Natural killer cell (primary cell): ENCODE measurements around the gene GDA. TPM values are rescaled to one million over a fixed set of nuclear protein-coding genes. Genes with fewer than 3 reads are reported as not detected.

Experiments
- ATAC-seq, 3 donors: fragments of 150-1000 bp in 2 of 3; fragments of 200-7000 bp in 1 of 3; cut with Tn5 transposase; 1 replicate in 1 of 3; 2 replicates in 2 of 3; pipeline ENCODE4 v1.10.0; 2021; ENCODE audit warnings: mild to moderate bottlenecking in 2 of 3, moderate library complexity in 2 of 3
- DNase-seq, 2 donors: peaks; one replicate each; pipeline versions ENCODE4 v3.0.0 to v3.0.0-alpha.2; 2013 to 2021; ENCODE audit warnings: mixed read lengths in 1 of 2
- H3K27ac ChIP-seq: one replicate; pipeline ENCODE4 v1.5.1; 2013; ENCODE audit warnings: mild to moderate bottlenecking, low read length
- H3K27me3 ChIP-seq: one replicate; pipeline ENCODE4 v1.6.1; 2013; ENCODE audit warnings: low read length; ENCODE audit not compliant: control insufficient read depth, insufficient read depth
- H3K36me3 ChIP-seq: one replicate; pipeline ENCODE4 v1.6.1; 2013; ENCODE audit warnings: low read length; ENCODE audit not compliant: control insufficient read depth, insufficient read depth
- H3K4me1 ChIP-seq: one replicate; pipeline ENCODE4 v1.6.1; 2013; ENCODE audit warnings: low read length; ENCODE audit not compliant: control insufficient read depth, insufficient read depth
- H3K4me3 ChIP-seq: one replicate; pipeline ENCODE4 v1.5.1; 2013; ENCODE audit warnings: low read length
- H3K9me3 ChIP-seq: one replicate; pipeline ENCODE4 v1.6.1; 2013; ENCODE audit warnings: low read length; ENCODE audit not compliant: control insufficient read depth, insufficient read depth
- H3K27ac Mint-ChIP-seq, 2 donors: one replicate each; pipeline ENCODE4 v1.8.0; 2022; ENCODE audit warnings: mild to moderate bottlenecking in 2 of 2, mixed read lengths in 2 of 2, moderate library complexity in 1 of 2
- H3K27me3 Mint-ChIP-seq, 2 donors: one replicate each; pipeline ENCODE4 v1.8.0; 2022; ENCODE audit warnings: low read depth in 2 of 2, mixed read lengths in 2 of 2
- H3K36me3 Mint-ChIP-seq: one replicate; pipeline ENCODE4 v1.8.0; 2022; ENCODE audit warnings: mixed read lengths
- H3K4me1 Mint-ChIP-seq, 2 donors: one replicate each; pipeline ENCODE4 v1.8.0; 2022; ENCODE audit warnings: mixed read lengths in 2 of 2
- H3K4me3 Mint-ChIP-seq: one replicate; pipeline ENCODE4 v1.8.0; 2022; ENCODE audit warnings: mild to moderate bottlenecking, moderate library complexity, mixed read lengths
- H3K9me3 Mint-ChIP-seq, 2 donors: one replicate each; pipeline ENCODE4 v1.8.0; 2022; ENCODE audit warnings: mixed read lengths in 2 of 2
- WGBS: methylation state at CpG from one replicate; pipeline ENCODE4 v1.1.7; 2013; ENCODE audit warnings: missing lambda C conversion rate; ENCODE audit not compliant: insufficient coverage; 5-methylcytosine and 5-hydroxymethylcytosine counted together
- intact Hi-C: fragments of 100-400 bp; cut with micrococcal nuclease; formaldehyde crosslinking; loops from one replicate; pipeline ENCODE4 v1.14.2; 2022
- total RNA-seq, 4 donors: library from RNA; stranded (reverse); fragments of 120-200 nt in 1 of 4; gene quantifications; one replicate each; pipeline versions ENCODE4 v1.2.3 to v1.2.4, GENCODE V29; 2013 to 2022
- TF ChIP-seq, protein P1 (sequence below): fragments of 200-600 bp; IDR thresholded peaks from one replicate; pipeline ENCODE4 v1.8.0; 2022; ENCODE audit warnings: antibody characterized with exemption

The GDA gene
- total RNA-seq, 3 donors from 2014 or later (not counting 1 experiment from before 2014, with no cell fraction given), result not detected

DNA sequence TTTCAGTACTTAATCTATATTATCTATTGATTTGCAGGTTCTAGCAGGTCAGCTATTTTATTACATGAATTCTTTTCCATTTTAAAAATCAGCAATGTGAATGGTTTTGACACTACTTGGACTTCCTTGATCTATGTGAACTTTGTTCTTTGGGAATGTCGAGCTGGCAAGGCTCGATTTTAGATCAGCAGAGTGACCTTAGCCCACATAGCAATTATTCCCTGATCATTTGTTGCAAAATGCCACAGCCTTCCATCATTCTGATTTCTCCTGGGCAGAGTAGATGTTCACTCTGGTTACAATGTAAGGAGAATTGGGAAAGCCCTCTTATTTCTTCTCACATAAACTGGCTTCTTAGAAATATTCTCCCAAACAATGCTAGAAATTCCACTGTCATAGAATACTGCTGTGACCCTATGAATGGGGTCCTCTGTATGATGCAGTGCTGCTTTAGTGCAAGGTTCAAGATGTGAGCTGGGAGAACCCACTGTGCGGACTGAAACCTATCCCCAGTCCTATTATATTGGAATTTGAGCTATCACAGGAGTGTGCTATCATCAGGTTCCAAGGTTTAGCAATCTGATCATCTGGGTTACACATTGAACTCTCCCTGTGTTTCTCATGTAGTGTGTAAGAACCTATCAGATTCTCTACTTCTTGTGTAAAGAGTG, 15.7 kb upstream of the GDA start:
- Mint-ChIP-seq H3K36me3 (no peaks in the 10 kb centered on the region), H3K27me3 (peaks cover 3 to 6% of the 10 kb centered on the region in 2 donors), H3K27ac (no peak overlapping the region), H3K4me1 (no peaks in the 10 kb centered on the region), H3K9me3 (no peaks in the 10 kb centered on the region), H3K4me3 (no peak overlapping the region)
- Histone ChIP-seq H3K36me3 (no peaks in the 10 kb centered on the region), H3K27ac (no peak overlapping the region), H3K27me3 (no peaks in the 10 kb centered on the region), H3K9me3 (no peaks in the 10 kb centered on the region), H3K4me3 (no peak overlapping the region), H3K4me1 (no peaks in the 10 kb centered on the region)
- TF ChIP-seq, protein P1, sequence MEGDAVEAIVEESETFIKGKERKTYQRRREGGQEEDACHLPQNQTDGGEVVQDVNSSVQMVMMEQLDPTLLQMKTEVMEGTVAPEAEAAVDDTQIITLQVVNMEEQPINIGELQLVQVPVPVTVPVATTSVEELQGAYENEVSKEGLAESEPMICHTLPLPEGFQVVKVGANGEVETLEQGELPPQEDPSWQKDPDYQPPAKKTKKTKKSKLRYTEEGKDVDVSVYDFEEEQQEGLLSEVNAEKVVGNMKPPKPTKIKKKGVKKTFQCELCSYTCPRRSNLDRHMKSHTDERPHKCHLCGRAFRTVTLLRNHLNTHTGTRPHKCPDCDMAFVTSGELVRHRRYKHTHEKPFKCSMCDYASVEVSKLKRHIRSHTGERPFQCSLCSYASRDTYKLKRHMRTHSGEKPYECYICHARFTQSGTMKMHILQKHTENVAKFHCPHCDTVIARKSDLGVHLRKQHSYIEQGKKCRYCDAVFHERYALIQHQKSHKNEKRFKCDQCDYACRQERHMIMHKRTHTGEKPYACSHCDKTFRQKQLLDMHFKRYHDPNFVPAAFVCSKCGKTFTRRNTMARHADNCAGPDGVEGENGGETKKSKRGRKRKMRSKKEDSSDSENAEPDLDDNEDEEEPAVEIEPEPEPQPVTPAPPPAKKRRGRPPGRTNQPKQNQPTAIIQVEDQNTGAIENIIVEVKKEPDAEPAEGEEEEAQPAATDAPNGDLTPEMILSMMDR, result no peak
- WGBS, result 84% methylated on average over 3 of the region's 3 CpGs
- ATAC-seq (no peak), DNase-seq (no peak)
- intact Hi-C loops, result no loop called here

DNA sequence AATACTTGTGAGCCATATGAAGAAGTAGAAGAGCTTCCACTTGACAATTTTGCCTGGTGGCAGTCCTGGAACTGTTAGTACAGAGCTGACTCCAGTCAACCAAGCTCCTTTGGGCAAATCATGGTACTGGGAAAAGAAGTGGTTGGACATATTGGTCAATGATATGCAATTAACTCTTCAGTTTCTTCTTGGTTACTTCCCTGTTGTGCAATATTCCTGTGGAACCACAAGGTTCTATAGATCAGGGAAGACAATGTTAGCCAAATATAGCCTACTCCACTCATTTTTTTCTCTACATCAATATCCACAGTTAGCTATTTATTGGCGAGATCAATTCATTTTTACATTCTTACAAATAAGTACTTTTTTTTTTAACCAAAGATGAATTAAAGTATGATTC, 14.4 kb upstream of the GDA start:
- H3K4me3 Mint-ChIP-seq, result no peak overlapping the region
- Histone ChIP-seq H3K27ac (no peak overlapping the region), H3K9me3 (no peaks in the 10 kb centered on the region), H3K36me3 (no peaks in the 10 kb centered on the region), H3K4me1 (no peaks in the 10 kb centered on the region), H3K4me3 (no peak overlapping the region), H3K27me3 (no peaks in the 10 kb centered on the region)
- H3K36me3 Mint-ChIP-seq, result no peaks in the 10 kb centered on the region
- no CpG with 5 or more reads among the region's 1 CpG for WGBS
- DNase-seq (no peak), ATAC-seq (no peak)
- intact Hi-C loops, result no loop called here
- TF ChIP-seq, protein P1, result no peak
- no peaks in the 10 kb centered on the region for H3K9me3 Mint-ChIP-seq
- no peaks in the 10 kb centered on the region for H3K4me1 Mint-ChIP-seq
- H3K27me3 Mint-ChIP-seq, result peaks cover 8 to 9% of the 10 kb centered on the region in 2 donors
- H3K27ac Mint-ChIP-seq, result no peak overlapping the region

DNA sequence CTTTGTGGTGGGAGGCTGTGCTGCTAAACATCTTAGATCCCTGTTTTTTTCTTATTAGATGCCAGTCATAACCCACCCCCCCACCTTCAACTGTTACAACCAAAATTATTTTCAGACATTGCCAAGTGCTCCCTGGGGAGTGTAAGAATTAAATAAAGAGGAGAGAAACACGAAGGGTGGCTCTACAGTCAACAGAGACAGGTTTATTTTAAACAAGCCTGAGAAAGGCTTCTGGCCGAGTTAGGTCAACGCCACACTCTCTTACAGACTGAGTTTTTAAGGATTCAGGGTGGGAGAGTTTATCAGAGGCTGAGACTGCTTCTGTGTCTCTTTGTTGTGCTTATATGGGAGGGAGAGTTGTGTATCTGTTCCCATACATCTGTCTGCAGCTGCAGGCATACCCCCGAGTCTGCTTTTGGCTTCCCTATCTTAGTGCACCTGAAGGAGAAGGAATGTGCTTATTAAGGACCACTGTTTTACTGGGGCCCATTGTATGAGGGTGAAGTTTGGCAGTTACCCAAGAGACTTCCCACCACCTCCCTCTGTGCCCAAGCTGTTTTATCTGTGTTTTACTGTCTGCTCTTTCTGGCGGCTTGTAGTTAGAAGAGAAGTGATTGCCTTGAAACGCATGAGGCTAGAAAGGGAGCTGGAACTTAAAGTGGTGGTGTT, 11.4 kb upstream of the GDA start:
- ATAC-seq (no peak), DNase-seq (no peak)
- intact Hi-C loops, result no loop called here

More for the DNA sequence above, 11.4 kb upstream of the GDA start:
- H3K27me3 ChIP-seq, result no peaks in the 10 kb centered on the region
- Mint-ChIP-seq H3K9me3 (no peaks in the 10 kb centered on the region), H3K27me3 (peaks cover 12 to 19% of the 10 kb centered on the region in 2 donors), H3K36me3 (no peaks in the 10 kb centered on the region), H3K27ac (no peak overlapping the region), H3K4me3 (no peak overlapping the region), H3K4me1 (no peaks in the 10 kb centered on the region)
- H3K9me3 ChIP-seq, result no peaks in the 10 kb centered on the region
- WGBS, result 87% methylated on average over 6 of the region's 6 CpGs
- TF ChIP-seq, protein P1, result no peak
- no peaks in the 10 kb centered on the region for H3K4me1 ChIP-seq
- no peak overlapping the region for H3K27ac ChIP-seq
- H3K4me3 ChIP-seq, result no peak overlapping the region
- no peaks in the 10 kb centered on the region for H3K36me3 ChIP-seq
